PFSK-1 (cell line): ENCODE measurements around the gene CTTNBP2.

ENCODE experiments used
- POLR2AphosphoS5 ChIP-seq: IDR thresholded peaks from 2 replicates; pipeline ENCODE4 v1.6.1; 2012; ENCODE audit warnings: low read depth, mild to moderate bottlenecking, control low read depth, low read length, moderate library complexity
- SIN3A ChIP-seq: IDR thresholded peaks from 2 replicates; pipeline ENCODE4 v1.6.1; 2012; ENCODE audit warnings: mild to moderate bottlenecking, low read length, moderate library complexity, borderline replicate concordance; ENCODE audit not compliant: insufficient read depth
- TAF1 ChIP-seq: IDR thresholded peaks from 2 replicates; pipeline ENCODE4 v1.6.1; 2012; ENCODE audit warnings: low read length, control low read depth, borderline replicate concordance; ENCODE audit not compliant: insufficient read depth

DNA sequence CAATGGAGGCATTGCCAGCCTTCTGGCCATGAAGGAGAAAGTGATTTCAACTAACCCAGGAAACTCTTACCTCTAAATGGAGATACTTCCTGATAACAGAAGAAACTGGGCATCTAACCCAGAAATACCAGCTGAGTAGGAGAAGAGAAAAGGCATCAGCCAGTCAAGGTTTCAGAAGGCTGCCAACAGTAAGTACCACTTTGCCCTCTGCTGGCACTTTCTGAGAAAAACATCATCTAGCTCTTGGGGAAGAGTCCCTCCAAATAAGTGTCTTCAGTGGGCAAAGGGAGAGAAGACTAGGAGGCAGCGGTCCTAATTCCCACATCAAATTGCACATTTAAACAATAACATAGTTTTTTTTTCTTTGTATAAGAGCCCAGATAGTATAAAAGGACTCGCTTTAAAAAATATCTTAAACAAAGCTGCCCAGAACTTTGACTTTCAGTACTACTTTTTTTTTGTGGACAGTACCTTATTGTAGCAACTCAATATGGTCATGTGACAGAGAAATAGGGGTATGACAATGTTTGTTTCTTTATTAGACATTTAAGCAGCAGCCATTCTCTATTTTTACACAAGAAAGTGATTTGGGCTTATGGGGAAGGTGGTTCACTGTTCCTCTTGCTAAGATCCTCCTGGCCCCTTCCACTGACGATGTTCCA, 157.3 kb downstream of the CTTNBP2 start:
- TF ChIP-seq TAF1 (no peak), POLR2AphosphoS5 (no peak), SIN3A (no peak)
